ENCODE measurements around the gene ACOX3. TPM values are rescaled to one million over a fixed set of nuclear protein-coding genes. Genes with fewer than 3 reads are reported as not detected.

Gene ACOX3
- polyA plus RNA-seq, 1 of the 3 experiments (the other 2 are of a cell fraction), result 8.4 TPM

- Histone ChIP-seq H4K20me1 (ENCODE audit: insufficient read depth) (no peaks in the 10 kb centered on the region), H3K9me2 (no peaks in the 10 kb centered on the region), H3K27me3 (ENCODE audit: insufficient read depth) (no peaks in the 10 kb centered on the region), H3F3A (replicated peaks; ENCODE audit: insufficient read depth) (peaks cover 12% of the 10 kb centered on the region), H3K79me2 (ENCODE audit: insufficient read depth) (no peaks in the 10 kb centered on the region), H3K27ac (ENCODE audit: low read depth in 2 of 2, low read length in 1 of 2) (no peak overlapping the region), H2AFZ (ENCODE audit: low read depth) (no peak overlapping the region), H3K4me2 (no peak overlapping the region), H3K9ac (no peak overlapping the region), H3K36me3 (replicated peaks in 1 of 2; ENCODE audit: control insufficient read depth in 1 of 2, insufficient read depth in 2 of 2, low read length in 1 of 2) (peaks cover 3 to 8% of the 10 kb centered on the region in 2 experiments), H3K4me1 (ENCODE audit: control insufficient read depth in 1 of 2, insufficient read depth in 2 of 2, low read depth in 1 of 2, low read length in 1 of 2) (peaks cover 14 to 30% of the 10 kb centered on the region in 2 experiments), H3K4me3 (ENCODE audit: low read depth in 2 of 2, low read length in 1 of 2) (no peak overlapping the region), H3K9me3 (no peaks in the 10 kb centered on the region)
- 95% methylated on average over 17 of the region's 27 CpGs for WGBS (ENCODE audit: low lambda C conversion rate)
- TF ChIP-seq ZBTB33 (IDR thresholded peaks at IDR 0.05; ENCODE audit: borderline replicate concordance, low read depth) (no peak), SIN3A (IDR thresholded peaks at IDR 0.05; ENCODE audit: borderline replicate concordance, low read depth, low read length) (no peak), MXI1 (IDR thresholded peaks at IDR 0.05; ENCODE audit: low read depth, low read length) (no peak), TAF1 (IDR thresholded peaks at IDR 0.05; ENCODE audit: borderline replicate concordance, low read depth, low read length) (no peak), CTCF (IDR thresholded peaks at IDR 0.05) (no peak)
- POLR2A ChIA-PET, result no interaction called here
- CTCF ChIA-PET, result interaction anchor here (1.0 to 6.8 kb wide), 3 partner anchors 122 to 220 kb away, joined by 5 to 41 read pairs (median 6); no protein-coding TSS in a partner anchor
- no peak for DNase-seq
Measured at GRCh38 chr4:8396762-8397406, 43.6 kb downstream of the ACOX3 start.

- TF ChIP-seq EZH2phosphoT487 (IDR thresholded peaks at IDR 0.05; ENCODE audit: borderline replicate concordance, low read depth) (no peak), RFX5 (IDR thresholded peaks at IDR 0.05; ENCODE audit: low read length) (no peak), USF1 (IDR thresholded peaks at IDR 0.05; ENCODE audit: borderline replicate concordance, low read depth) (no peak), PBX3 (IDR thresholded peaks at IDR 0.05) (no peak), POLR2AphosphoS5 (IDR thresholded peaks at IDR 0.05; ENCODE audit: low read depth, low read length) (no peak)
- H2AFZ ChIP-seq (ENCODE audit: low read depth), result no peak overlapping the region
- H4K20me1 ChIP-seq (ENCODE audit: insufficient read depth), result no peaks in the 10 kb centered on the region
- peaks cover 11 to 19% of the 10 kb centered on the region in 2 experiments for H3K36me3 ChIP-seq (replicated peaks in 1 of 2; ENCODE audit: control insufficient read depth in 1 of 2, insufficient read depth in 2 of 2, low read length in 1 of 2)
- H3K4me2 ChIP-seq, result no peak overlapping the region
- ChIA-PET POLR2A (no interaction called here), CTCF (interaction anchor here (1.1 to 6.8 kb wide), 5 partner anchors 8 to 219 kb away, joined by 3 to 41 read pairs (median 13); no protein-coding TSS in a partner anchor)
- no peak overlapping the region for H3K9ac ChIP-seq
- H3K27ac ChIP-seq (ENCODE audit: low read depth in 2 of 2, low read length in 1 of 2), result no peak overlapping the region
- 94% methylated on average over 10 of the region's 12 CpGs for WGBS (ENCODE audit: low lambda C conversion rate)
- H3F3A ChIP-seq (replicated peaks; ENCODE audit: insufficient read depth), result peaks cover 12% of the 10 kb centered on the region
- no peak overlapping the region for H3K4me3 ChIP-seq (ENCODE audit: low read depth in 2 of 2, low read length in 1 of 2)
- no peaks in the 10 kb centered on the region for H3K9me2 ChIP-seq
- H3K9me3 ChIP-seq, result no peaks in the 10 kb centered on the region
- DNase-seq, result no peak
- H3K79me2 ChIP-seq (ENCODE audit: insufficient read depth), result no peaks in the 10 kb centered on the region
- no peaks in the 10 kb centered on the region for H3K27me3 ChIP-seq (ENCODE audit: insufficient read depth)
- peaks cover 14 to 38% of the 10 kb centered on the region in 2 experiments for H3K4me1 ChIP-seq (ENCODE audit: control insufficient read depth in 1 of 2, insufficient read depth in 2 of 2, low read depth in 1 of 2, low read length in 1 of 2)
Measured at GRCh38 chr4:8395504-8396296, 44.8 kb downstream of the ACOX3 start.
